ENCODE data around the gene PLCB3.

- TF ChIP-seq, protein P1, sequence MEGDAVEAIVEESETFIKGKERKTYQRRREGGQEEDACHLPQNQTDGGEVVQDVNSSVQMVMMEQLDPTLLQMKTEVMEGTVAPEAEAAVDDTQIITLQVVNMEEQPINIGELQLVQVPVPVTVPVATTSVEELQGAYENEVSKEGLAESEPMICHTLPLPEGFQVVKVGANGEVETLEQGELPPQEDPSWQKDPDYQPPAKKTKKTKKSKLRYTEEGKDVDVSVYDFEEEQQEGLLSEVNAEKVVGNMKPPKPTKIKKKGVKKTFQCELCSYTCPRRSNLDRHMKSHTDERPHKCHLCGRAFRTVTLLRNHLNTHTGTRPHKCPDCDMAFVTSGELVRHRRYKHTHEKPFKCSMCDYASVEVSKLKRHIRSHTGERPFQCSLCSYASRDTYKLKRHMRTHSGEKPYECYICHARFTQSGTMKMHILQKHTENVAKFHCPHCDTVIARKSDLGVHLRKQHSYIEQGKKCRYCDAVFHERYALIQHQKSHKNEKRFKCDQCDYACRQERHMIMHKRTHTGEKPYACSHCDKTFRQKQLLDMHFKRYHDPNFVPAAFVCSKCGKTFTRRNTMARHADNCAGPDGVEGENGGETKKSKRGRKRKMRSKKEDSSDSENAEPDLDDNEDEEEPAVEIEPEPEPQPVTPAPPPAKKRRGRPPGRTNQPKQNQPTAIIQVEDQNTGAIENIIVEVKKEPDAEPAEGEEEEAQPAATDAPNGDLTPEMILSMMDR (IDR thresholded peaks at IDR 0.05; ENCODE audit: insufficient read depth, low read length, poor library complexity, severe bottlenecking): no peak
- TF ChIP-seq EZH2phosphoT487 (conservative IDR thresholded peaks at IDR 0.05; ENCODE audit: low read length): no peak
Observed at GRCh38 chr11:64286801-64287159, 35.5 kb downstream of the PLCB3 start.
